NAMALWA (cell line): ENCODE results near the gene PLPPR3.

Experiments
- DNase-seq: peaks from one replicate; pipeline ENCODE4 v3.0.0-alpha.2; 2015; ENCODE audit warnings: low spot score

The PLPPR3 gene

GRCh38 chr19:772730-773436, 48.9 kb downstream of the PLPPR3 start:
- DNase-seq = no peak

DNA sequence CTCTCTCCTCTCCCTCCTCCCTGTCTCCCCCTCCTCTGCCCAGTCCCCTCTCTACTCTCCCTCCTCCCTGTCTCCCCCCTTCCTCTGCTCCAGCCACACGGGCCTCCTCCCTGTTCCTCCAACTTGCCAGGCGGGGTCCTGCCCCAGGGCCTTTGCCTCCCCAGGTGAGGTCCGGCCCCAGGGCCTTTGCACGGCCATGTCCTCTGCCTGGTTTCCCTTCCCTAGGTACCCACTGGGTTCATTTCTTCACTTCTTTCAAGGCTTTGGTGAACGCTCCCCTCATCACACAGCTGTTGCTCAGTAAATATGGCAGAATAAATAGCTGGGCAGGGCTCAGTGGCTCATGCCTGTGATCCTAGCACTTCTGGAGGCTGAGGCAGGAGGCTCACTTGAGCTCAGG, 49.7 kb downstream of the PLPPR3 start:
- DNase-seq = no peak

DNA sequence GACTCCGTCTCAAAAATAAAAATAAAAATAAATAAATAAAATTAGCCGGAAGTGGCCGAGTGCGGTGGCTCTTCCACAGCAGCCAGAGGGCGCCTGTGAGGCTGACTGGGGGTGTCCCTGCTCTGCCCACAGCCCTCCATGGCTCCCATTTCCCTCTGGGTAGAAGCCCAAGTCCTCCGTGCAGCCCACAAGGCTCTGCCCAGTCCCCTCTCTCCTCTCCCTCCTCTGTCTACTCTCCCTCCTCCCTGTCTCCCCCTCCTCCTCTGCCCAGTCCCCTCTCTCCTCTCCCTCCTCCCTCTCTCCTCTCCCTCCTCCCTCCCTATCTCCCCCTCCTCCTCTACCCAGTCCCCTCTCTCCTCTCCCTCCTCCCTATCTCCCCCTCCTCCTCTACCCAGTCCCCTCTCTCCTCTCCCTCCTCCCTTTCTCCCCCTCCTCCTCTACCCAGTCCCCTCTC, 50.4 kb downstream of the PLPPR3 start:
- peak; percentile 81 for DNase-seq

- DNase-seq = no peak
These were observed 52.1 kb downstream of the PLPPR3 start for GRCh38 chr19:769616-770015.

GRCh38 chr19:768424-768823, 53.3 kb downstream of the PLPPR3 start:
- DNase-seq = no peak

- no peak for DNase-seq
These were observed 56.5 kb downstream of the PLPPR3 start for GRCh38 chr19:765179-765738.

DNA sequence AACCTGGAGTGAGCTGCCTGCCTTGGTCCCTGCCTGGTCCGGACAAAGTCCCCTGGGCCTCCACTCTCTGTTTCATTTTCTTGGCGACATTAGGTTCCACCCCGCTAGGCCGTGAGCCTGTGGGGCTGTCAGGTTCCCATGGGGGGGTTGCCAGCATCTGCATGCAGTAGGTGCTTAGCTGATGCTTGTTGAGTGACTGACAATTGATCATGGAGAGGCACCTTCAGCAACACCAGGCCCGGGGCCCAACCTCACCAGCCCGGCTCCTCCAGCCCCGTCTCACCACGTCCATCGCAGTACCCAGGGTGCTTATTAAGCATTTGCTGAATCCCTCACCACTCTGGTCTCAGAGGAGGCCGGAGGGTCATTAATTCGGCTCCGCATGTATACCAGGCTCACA, 57.5 kb downstream of the PLPPR3 start:
- DNase-seq = no peak

- no peak for DNase-seq
These were observed 57.9 kb downstream of the PLPPR3 start for GRCh38 chr19:763869-764268.

- no peak for DNase-seq
These were observed 58.6 kb downstream of the PLPPR3 start for GRCh38 chr19:763181-763580.
